ENCODE measurements around the gene HIGD1A.

The HIGD1A gene

DNA sequence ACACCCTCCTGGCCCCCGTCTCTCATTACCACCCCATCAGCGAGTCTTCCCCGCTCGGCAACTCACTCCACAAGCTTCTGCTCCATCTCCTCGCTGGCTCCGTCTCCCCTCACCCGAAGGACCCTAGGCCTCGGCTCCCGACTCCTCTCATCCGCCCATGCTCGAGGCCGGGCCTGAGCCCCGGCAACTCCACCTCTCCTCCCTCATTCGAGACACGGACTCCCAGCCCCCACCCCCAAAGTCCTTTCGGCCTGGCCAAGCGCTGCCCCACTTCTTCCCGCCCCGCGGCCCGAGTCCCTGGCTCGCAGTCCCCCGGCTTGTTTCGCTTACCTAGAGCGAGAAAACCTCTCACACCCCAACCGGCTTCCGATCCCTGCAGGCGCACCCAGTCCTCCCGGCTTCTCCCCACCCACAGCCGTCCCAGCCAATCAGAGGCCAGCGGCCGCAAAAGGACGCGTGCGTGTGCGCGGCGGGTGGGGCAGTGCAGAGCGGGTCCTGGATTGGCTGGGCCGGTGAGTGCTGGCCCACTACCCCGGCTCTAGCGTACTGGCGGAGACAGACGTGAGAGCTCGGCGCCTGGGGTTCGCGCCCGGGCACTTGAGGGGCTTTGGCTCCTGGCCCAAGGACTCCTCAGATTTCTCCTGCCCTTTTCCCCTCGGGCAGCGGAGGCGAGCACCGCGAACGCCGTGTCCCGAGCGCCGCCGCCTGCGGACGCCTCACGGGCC lies at the start of gene HIGD1A:
Gene HIGD1A, minus strand, starts transcription at position 385 of the 725 bp plus-strand sequence. CDS start 10,237 bp downstream, outside the sequence.
- peak; percentile 99 for DNase-seq (ENCODE audit: low spot score)

GRCh38 chr3:42853739-42854302 lies 49.5 kb upstream of the HIGD1A start:
- no peak for DNase-seq (ENCODE audit: low spot score)

- no peak for DNase-seq (ENCODE audit: low spot score)
Observed at GRCh38 chr3:42853056-42853455, 48.8 kb upstream of the HIGD1A start.

DNA sequence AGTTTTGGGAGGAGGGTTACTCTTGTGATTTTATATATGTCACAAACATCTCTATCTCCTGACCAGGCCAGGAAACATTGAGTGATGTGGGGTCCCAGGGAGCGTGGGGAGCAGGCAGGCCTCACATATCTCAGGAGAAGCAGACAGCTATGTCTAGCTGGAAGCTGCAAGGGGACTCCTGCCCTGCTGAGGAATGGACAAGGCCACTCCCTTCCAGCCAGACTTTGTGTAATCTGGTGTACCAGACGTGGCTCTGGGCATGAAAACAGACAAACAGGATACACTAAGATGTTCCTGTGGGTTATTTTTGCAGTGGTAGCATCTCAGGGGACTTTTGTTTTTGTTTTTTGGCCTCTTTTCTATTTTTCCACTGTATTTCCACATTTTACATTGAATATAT lies 48.2 kb upstream of the HIGD1A start:
- no peak for DNase-seq (ENCODE audit: low spot score)

DNA sequence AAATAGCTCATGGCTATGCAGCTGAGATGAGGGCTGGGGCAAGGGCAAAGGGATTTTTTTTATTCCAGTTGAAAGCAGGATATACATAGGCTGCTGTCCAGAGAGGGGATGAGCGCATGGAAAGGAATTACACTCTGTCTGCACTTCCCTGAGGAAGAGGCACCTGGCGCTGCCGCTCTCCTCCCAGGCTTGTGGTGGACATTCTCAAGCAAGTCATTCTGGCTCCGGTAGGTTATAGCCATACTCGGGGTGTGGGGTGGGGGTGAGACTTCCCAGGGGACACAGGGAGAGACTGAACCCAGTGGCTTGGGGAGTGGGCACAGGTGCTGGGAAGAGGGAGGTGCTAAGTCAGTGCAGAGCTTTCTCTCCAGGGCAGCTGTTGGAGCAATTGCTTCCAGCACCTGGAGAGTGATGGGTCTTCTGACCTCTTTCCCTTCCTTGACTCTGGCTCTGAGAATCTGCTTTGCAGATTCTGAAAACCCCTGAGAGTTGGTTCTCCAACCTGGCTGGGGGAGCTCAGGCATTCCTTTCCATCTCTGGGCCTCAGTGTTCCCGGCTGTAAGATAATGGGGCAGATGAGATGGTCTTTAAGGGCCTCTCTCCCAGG lies 47.0 kb upstream of the HIGD1A start:
- DNase-seq (ENCODE audit: low spot score), result no peak

DNA sequence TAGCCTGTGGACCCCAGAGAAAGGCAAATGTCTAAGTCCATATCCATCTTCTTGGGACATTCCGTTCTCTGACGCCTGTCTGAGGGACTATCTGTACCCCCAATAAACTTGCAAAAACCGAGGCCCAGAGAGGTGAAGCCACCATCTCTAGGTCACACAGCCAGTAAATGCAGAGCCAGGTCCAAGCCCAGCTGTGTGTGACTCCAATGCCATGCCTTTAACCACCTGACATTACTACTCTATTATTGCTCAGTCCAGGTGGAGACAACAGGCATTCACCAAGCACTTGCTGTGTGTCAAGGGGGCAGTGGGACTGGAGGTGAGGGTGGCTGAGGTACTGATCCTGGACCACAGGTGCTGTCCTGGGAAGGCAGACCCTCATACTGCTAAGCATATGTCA lies 46.0 kb upstream of the HIGD1A start:
- no peak for DNase-seq (ENCODE audit: low spot score)

GRCh38 chr3:42849017-42849416 lies 44.7 kb upstream of the HIGD1A start:
- no peak for DNase-seq (ENCODE audit: low spot score)

DNA sequence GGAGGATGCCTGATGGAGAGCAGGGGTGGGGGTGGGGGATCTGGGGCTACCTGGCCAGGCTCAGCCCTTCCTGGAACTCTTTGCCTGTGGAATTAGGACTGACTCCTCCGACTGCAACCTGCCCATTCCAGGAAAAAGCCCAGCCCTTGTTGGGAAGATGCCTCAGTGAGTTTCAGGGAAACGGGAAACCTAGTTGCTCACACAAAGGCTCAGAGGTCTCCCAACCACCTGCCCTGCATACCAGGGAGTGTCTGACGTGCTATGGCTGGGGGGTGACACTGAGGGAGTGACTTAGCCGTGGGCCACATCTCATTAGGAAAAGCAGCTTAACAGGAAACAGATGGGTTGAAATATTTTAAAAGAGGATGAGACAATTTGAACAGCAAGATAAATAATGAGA lies 43.4 kb upstream of the HIGD1A start:
- DNase-seq (ENCODE audit: low spot score), result peak; percentile 28

GRCh38 chr3:42846685-42847522 lies 42.6 kb upstream of the HIGD1A start:
- peak; percentile 54 for DNase-seq (ENCODE audit: low spot score)

DNA sequence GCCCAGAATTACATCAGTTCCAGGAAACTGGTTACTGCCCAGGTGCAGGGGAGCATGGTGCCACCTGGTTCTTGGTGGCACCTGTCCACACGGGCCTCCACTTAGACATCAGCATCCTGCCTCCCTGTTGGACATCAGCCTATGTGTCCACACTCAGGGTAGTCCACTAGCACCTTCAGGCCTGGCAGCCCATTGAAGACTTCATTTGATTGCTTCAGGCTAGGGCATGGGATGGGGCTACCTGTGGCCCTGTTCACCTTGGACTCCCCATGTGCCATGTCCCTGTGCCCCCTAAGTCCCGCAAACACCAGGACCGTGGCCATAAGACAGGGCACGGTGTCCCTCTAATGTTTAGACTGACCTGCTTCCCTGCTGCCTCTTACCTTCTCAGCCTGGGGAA lies 40.5 kb upstream of the HIGD1A start:
- no peak for DNase-seq (ENCODE audit: low spot score)

- no peak for DNase-seq (ENCODE audit: low spot score)
Observed at GRCh38 chr3:42844412-42844713, 40.1 kb upstream of the HIGD1A start.

DNA sequence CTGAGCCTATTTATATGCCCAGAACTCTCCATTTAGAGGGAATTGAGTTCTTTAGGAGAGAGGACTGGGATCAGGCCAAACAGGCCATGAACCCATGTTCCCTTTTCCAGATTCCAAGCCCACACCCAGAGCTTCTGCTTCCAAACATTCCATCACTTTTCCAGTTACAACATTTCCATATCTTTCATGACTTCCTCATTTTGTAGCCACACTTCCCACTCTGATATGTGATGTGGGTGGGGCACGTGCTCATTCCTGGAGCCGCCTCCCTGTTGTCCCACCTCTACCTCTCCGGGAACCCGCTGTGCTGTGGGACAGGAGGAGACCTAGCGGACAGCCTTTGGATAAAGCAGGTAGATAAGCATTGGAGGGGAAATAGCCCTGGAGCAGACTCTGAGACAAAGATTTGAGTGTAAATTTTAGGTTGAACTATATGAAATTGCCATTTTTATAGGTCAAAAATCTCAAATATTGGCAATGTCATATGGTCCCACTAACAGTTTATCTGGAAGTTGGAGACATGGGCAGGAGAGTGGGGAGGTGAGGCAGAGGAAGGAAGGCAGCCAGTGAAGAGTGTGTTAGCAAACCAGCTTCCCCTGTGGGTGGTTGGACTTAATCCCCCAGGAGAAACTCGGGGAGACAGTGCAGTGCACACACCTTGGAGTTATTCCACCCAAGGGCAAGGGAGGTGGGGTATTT lies 39.6 kb upstream of the HIGD1A start:
- DNase-seq (ENCODE audit: low spot score), result no peak

- DNase-seq (ENCODE audit: low spot score), result no peak
Observed at GRCh38 chr3:42841332-42841731, 37.0 kb upstream of the HIGD1A start.

DNA sequence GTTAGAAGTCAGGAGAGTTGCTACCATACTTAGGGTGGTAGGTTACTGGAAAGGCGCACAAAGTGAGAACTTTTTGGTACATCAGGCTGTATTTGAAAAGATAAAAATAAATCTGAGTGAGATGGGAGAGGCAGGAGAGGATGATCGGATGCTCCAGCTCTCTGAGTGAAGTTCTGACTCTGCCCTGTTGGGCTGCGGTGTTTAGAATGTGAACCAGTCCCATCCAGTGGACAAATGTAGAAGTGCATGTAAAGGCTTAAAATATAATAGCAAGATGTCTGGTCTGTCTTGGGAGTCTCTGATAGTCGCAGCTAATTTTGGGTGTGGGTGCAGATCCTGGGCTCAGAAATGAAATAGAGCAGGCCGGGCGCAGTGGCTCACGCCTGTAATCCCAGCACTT lies 35.3 kb upstream of the HIGD1A start:
- DNase-seq (ENCODE audit: low spot score), result peak; percentile 62

- no peak for DNase-seq (ENCODE audit: low spot score)
Observed at GRCh38 chr3:42838571-42838970, 34.3 kb upstream of the HIGD1A start.

DNA sequence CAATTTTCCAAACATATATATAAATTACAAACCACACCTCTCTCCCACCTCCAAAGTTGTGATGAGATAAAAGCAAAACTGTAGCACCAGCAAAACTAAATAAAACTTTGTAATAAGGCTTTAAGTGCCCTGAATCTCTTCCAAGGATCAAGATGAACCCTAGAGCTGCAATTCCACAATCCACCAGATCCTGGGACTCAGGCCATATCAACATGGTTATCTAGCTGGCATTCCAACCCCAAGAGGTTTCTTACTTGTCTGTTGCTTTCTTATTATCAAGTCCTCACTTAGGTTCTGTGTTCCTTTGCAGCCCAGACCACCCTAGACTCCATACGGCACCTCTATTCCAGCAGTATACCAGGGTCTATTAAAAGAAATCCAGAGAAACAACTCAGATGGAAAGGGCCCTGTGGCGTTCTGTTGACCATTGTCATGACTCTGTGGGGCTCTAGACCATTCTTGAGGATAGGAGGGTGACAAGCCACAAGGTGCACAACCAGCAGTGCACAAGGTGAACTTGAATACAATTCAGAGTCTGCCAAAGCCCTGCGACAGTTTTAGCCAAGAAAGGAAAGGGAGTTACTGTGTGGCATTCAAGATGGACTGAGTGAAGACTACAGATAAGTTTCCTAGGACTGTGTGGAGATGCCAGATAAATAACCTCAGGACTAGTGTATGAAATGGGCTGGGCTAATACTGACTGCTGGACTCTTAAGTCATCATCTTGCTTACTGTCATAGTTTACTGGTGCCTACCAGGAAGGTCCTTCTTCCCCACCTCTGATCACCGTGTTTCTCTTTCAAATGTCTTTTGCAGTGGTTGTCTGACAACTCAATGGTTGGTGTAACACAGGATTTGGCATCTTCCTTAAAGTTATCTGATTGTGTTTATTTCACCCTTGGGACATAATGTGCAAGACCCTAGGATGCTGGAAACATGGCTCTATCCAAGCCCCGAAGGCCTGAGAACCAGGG lies 32.1 kb upstream of the HIGD1A start:
- DNase-seq (ENCODE audit: low spot score), result no peak

DNA sequence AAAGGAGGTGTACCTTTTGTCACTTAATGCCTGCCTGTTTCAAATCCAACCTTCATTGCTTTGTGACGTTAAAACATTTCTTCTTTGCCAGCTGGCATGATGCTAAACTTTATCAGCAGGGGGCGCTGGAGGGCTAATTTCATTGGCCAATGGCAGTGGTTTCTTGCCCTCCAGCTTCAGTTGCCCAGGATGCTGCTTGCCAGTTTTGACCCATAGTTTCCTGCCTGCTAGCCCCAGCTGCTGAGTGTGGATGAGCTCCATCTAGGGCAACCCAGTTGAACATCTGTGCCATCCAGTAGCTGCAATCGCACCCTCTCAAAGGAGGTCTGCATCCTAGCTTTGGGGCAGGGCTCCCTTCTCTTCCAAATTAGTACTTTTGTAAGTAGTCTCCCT lies 27.0 kb upstream of the HIGD1A start:
- DNase-seq (ENCODE audit: low spot score), result peak; percentile 72

- DNase-seq (ENCODE audit: low spot score), result no peak
Observed at GRCh38 chr3:42830437-42831320, 26.4 kb upstream of the HIGD1A start.

GRCh38 chr3:42829628-42830436 lies 25.5 kb upstream of the HIGD1A start:
- no peak for DNase-seq (ENCODE audit: low spot score)
